Left lung (tissue), 10 donors: Measurements from ENCODE around the gene OLIG1. TPM values are rescaled to one million over a fixed set of nuclear protein-coding genes. Genes with fewer than 3 reads are reported as not detected.

Experiments
- ATAC-seq: fragments of 200-7000 bp; cut with Tn5 transposase; one replicate; pipeline ENCODE4 v1.9.1; 2020; ENCODE audit warnings: moderate library complexity
- DNase-seq, 4 donors: peaks; one replicate each; pipeline ENCODE4 v3.0.0-alpha.2; 2013 to 2020
- H3K27ac ChIP-seq, 2 donors: fragments of 200-600 bp; sonication (generic) in 1 of 2; one replicate each; pipeline versions ENCODE4 v1.5.0 to v1.8.0; 2020 to 2021
- H3K27me3 ChIP-seq, 2 donors: fragments of 200-600 bp; sonication (generic) in 1 of 2; one replicate each; pipeline versions ENCODE4 v1.5.0 to v1.8.0; 2020 to 2021
- H3K36me3 ChIP-seq, 2 donors: fragments of 200-600 bp; sonication (generic) in 1 of 2; one replicate each; pipeline versions ENCODE4 v1.5.0 to v1.8.0; 2020 to 2021
- H3K4me1 ChIP-seq, 2 donors: fragments of 200-600 bp; one replicate each; pipeline ENCODE4 v1.8.0; 2021
- H3K4me3 ChIP-seq, 2 donors: fragments of 200-600 bp; sonication (generic) in 1 of 2; one replicate each; pipeline versions ENCODE4 v1.5.0 to v1.8.0; 2020 to 2021; ENCODE audit warnings: mild to moderate bottlenecking in 1 of 2
- H3K9me3 ChIP-seq, 2 donors: fragments of 200-600 bp; sonication (generic) in 1 of 2; one replicate each; pipeline versions ENCODE4 v1.5.0 to v1.8.0; 2020 to 2021
- intact Hi-C, 2 donors: fragments of 100-400 bp; cut with DNase I; formaldehyde crosslinking; loops; one replicate each; pipeline versions ENCODE4 v1.11.2 to v1.14.2; 2022
- polyA plus RNA-seq, 6 donors: library from polyadenylated mRNA; unstranded; fragments of 120-200 nt; gene quantifications; one replicate each; pipeline ENCODE4 v1.2.1, GENCODE V29; 2013; ENCODE audit not compliant: insufficient read length in 6 of 6
- total RNA-seq, 2 donors: library from RNA; stranded (reverse); fragmentation: NEBNext Ultra II Directional; extraction: Animal tissue kit (Norgen Biotek cat#: 25700); gene quantifications; one replicate each; pipeline ENCODE4 v1.2.1, GENCODE V29; 2021
- TF ChIP-seq, protein P1 (sequence below), 2 donors: fragments of 200-600 bp; sonication (generic) in 1 of 2; IDR thresholded peaks; one replicate each; pipeline versions ENCODE4 v1.5.0 to v1.8.0; 2021; ENCODE audit warnings: antibody characterized with exemption in 2 of 2
- donor health status: DM: no; HTN: yes; CAD: no.
- donor health status: DM: no; HTN: no; CAD: no.

Gene OLIG1
- total and polyA plus RNA-seq, 8 donors = 0.06 to 4.2 (median 0.16) TPM; not detected in 1

DNA sequence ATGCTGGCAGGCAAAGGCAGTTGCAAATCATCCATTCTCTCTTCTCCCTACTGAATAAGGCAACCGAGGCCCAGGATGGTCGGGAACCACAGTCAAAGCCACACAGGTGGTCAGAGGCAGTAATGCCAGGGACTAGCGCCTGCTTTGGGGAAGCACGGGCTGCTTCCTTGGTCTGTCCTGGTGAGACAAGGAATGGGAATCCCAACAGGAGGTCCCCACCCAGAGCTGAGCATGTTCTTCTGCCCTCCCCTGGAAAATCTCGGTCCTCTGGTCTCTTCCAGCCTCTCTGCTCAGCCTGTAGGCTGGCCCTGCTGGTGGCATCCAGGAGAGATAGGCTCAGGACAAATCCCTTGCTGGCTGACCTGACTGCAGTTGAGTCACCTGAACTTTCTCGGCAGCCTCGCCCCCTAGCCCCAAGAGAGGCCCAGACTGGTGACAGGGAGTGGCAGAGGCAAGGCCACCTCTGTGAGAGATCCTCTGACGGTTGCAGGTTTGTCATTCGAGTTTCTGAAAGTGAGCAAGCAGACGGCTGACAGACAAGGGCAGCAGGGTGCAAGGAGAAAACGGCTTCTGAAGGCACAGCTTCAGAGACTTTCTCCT, 5.8 kb downstream of the OLIG1 start:
- peaks cover 7 to 17% of the 10 kb centered on the region in 2 donors for H3K4me1 ChIP-seq
- no peaks in the 10 kb centered on the region for H3K36me3 ChIP-seq
- ATAC-seq (no peak), DNase-seq (no peak)
- TF ChIP-seq, protein P1, sequence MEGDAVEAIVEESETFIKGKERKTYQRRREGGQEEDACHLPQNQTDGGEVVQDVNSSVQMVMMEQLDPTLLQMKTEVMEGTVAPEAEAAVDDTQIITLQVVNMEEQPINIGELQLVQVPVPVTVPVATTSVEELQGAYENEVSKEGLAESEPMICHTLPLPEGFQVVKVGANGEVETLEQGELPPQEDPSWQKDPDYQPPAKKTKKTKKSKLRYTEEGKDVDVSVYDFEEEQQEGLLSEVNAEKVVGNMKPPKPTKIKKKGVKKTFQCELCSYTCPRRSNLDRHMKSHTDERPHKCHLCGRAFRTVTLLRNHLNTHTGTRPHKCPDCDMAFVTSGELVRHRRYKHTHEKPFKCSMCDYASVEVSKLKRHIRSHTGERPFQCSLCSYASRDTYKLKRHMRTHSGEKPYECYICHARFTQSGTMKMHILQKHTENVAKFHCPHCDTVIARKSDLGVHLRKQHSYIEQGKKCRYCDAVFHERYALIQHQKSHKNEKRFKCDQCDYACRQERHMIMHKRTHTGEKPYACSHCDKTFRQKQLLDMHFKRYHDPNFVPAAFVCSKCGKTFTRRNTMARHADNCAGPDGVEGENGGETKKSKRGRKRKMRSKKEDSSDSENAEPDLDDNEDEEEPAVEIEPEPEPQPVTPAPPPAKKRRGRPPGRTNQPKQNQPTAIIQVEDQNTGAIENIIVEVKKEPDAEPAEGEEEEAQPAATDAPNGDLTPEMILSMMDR (IDR thresholded peaks at IDR 0.05) = no peak
- H3K9me3 ChIP-seq = no peaks in the 10 kb centered on the region
- H3K27me3 ChIP-seq = peaks cover 40 to 76% of the 10 kb centered on the region in 2 donors
- H3K4me3 ChIP-seq = no peak overlapping the region
- H3K27ac ChIP-seq = no peak overlapping the region
- intact Hi-C loops = no loop called here

DNA sequence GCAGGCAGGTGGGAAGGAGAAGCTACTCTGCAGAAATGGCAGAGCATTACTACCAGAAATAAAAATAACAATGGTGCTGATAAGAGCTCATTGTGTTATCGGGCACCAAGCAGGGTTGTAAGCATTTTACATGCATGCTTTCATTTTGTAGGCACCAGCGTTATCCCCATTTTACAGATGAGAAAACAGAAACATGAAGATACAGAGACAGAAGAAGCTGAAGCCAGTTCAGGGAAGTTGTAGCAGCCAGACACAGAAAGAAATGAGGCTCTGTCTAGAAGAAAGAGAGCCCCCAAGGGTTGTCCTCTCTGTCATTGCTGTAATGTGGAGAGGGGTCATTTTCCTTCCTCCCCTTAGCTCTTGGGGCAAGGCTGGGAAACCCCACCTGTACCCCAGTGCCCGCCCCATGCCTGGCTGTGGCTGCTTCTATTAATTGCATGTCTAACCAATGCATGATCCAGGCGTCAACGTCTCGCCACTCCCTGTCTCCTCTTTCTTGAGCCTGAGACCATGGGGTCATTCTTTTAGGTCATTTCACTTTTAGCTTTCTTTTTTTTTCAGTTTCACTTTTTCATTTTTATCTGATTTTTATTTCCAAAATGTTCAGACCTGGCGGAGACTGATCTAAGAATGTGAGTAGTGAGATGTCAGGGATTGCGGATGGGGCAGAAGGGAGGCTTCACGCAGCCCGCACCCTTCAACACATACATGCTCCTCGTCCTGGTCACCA, 6.8 kb downstream of the OLIG1 start:
- H3K9me3 ChIP-seq = no peaks in the 10 kb centered on the region
- no peak overlapping the region for H3K27ac ChIP-seq
- intact Hi-C loops = no loop called here
- H3K27me3 ChIP-seq = peaks cover 29 to 66% of the 10 kb centered on the region in 2 donors
- peaks cover 6 to 7% of the 10 kb centered on the region in 2 donors for H3K4me1 ChIP-seq
- TF ChIP-seq, protein P1 (IDR thresholded peaks at IDR 0.05) = no peak
- no peak overlapping the region for H3K4me3 ChIP-seq
- no peak for ATAC-seq
- H3K36me3 ChIP-seq = no peaks in the 10 kb centered on the region
- DNase-seq = no peak

- Histone ChIP-seq H3K27me3 (peaks cover 6 to 43% of the 10 kb centered on the region in 2 donors), H3K9me3 (no peaks in the 10 kb centered on the region), H3K4me3 (no peak overlapping the region), H3K36me3 (no peaks in the 10 kb centered on the region), H3K4me1 (no peaks in the 10 kb centered on the region), H3K27ac (no peak overlapping the region)
- intact Hi-C loops = no loop called here
- ATAC-seq (peak; percentile 93), DNase-seq (peak in 1 of 4 donors; percentile 54)
- TF ChIP-seq, protein P1 (IDR thresholded peaks at IDR 0.05) = no peak
These were observed 9.1 kb downstream of the OLIG1 start for GRCh38 chr21:33078907-33079582.

- TF ChIP-seq, protein P1 (IDR thresholded peaks at IDR 0.05) = no peak
- H3K27ac ChIP-seq = no peak overlapping the region
- H3K4me1 ChIP-seq = no peaks in the 10 kb centered on the region
- no peaks in the 10 kb centered on the region for H3K36me3 ChIP-seq
- no peak for DNase-seq
- no peaks in the 10 kb centered on the region for H3K9me3 ChIP-seq
- H3K4me3 ChIP-seq = no peak overlapping the region
- intact Hi-C loops = no loop called here
- no peak for ATAC-seq
- peaks cover 0 to 33% of the 10 kb centered on the region in 2 donors for H3K27me3 ChIP-seq
These were observed 10.4 kb downstream of the OLIG1 start for GRCh38 chr21:33080376-33080775.

DNA sequence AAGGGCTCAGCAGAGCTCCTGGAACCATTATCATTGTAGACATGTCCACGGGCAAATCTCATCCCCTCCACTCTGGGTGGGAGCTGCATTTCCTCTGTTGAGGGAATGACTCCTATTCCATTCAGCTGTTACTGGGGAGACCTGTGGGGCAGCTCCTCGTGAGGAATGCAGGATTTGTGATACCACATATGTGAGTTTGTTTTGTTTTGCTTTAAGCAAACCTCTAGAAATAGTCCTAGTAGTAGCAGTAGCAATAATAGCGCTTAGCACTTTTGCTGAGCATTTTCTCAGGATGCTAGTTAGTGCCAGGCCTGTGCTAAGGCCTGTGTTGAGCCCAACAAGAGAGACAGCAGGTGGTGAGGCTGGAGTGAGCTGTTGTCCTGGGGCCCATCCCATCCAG, 10.8 kb downstream of the OLIG1 start:
- no peaks in the 10 kb centered on the region for H3K4me1 ChIP-seq
- no peaks in the 10 kb centered on the region for H3K36me3 ChIP-seq
- TF ChIP-seq, protein P1 (IDR thresholded peaks at IDR 0.05) = no peak

More for the DNA sequence above, 10.8 kb downstream of the OLIG1 start:
- intact Hi-C loops = no loop called here
- Histone ChIP-seq H3K27me3 (peaks cover 0 to 29% of the 10 kb centered on the region in 2 donors), H3K9me3 (no peaks in the 10 kb centered on the region), H3K27ac (no peak overlapping the region), H3K4me3 (no peak overlapping the region)
- DNase-seq (no peak), ATAC-seq (no peak)
